Measurements from ENCODE around the gene TNXB. TPM values are rescaled to one million over a fixed set of nuclear protein-coding genes. Genes with fewer than 3 reads are reported as not detected.

TNXB gene
- total and polyA plus RNA-seq, 2 donors (not counting 3 experiments of a cell fraction or from before 2014, with no cell fraction given), result 0.47 to 2.7 TPM

GRCh38 chr6:32047539-32047854 lies 61.6 kb downstream of the TNXB start:
- no TSS peak for BruUV-seq (replicated peaks)
- dilution Hi-C loops (cut with MboI; ENCODE audit: extremely low pct_ligation_motif_present, low sequenced_read_pairs) (no loop called here), intact Hi-C loops (cut with micrococcal nuclease) (loop anchor here (10.0 kb wide), 2 partner anchors 147 to 747 kb away; partner anchors contain the start of genes GPSM3 and PBX2)
- Histone ChIP-seq H4K20me1 (replicated peaks; ENCODE audit: control insufficient read depth, extremely low read depth, insufficient read depth, low read length) (no peaks in the 10 kb centered on the region), H3K79me2 (ENCODE audit: control insufficient read depth, insufficient read depth, low read length) (no peaks in the 10 kb centered on the region), H3K27ac (ENCODE audit: insufficient read depth, low read depth, low read length) (no peak overlapping the region), H3K4me1 (ENCODE audit: control insufficient read depth, extremely low read depth, insufficient read depth, low read length) (peaks cover 10% of the 10 kb centered on the region), H3K4me3 (replicated peaks in 1 of 3; ENCODE audit: insufficient read depth in 1 of 3, low read depth in 1 of 3, low read length in 3 of 3) (no peak overlapping the region), H3K9me1 (replicated peaks; ENCODE audit: control insufficient read depth, extremely low read depth, insufficient read depth, low read length) (no peaks in the 10 kb centered on the region), H3K9me3 (replicated peaks; ENCODE audit: control insufficient read depth, insufficient read depth, low read length) (no peaks in the 10 kb centered on the region), H2AFZ (ENCODE audit: low read depth, low read length) (peak overlapping the region; percentile 48), H3K4me2 (ENCODE audit: insufficient read depth, low read length) (no peak overlapping the region), H3K36me3 (ENCODE audit: control insufficient read depth in 2 of 2, extremely low read depth in 1 of 2, insufficient read depth in 2 of 2, low read length in 2 of 2) (no peaks in the 10 kb centered on the region), H3K9ac (replicated peaks; ENCODE audit: extremely low read depth, insufficient read depth, low read length) (no peak overlapping the region), H3K27me3 (ENCODE audit: control insufficient read depth in 2 of 2, insufficient read depth in 2 of 2, low read length in 2 of 2) (peaks cover 0 to 3% of the 10 kb centered on the region in 2 experiments)
- TF ChIP-seq GATA2 (IDR thresholded peaks at IDR 0.05; ENCODE audit: insufficient read depth, insufficient read length, low read depth, low read length), result no peak
- FAIRE-seq (no peak), DNase-seq (ENCODE audit: low read depth, low spot score) (no peak)
- ChIA-PET POLR2A (no interaction called here), CTCF (interaction anchor here (0.8 to 2.4 kb wide), 3 partner anchors 11 to 71 kb away, joined by 3 to 10 read pairs (median 7); no protein-coding TSS in a partner anchor)

- Histone ChIP-seq H3K4me1 (ENCODE audit: control insufficient read depth, extremely low read depth, insufficient read depth, low read length) (peaks cover 10% of the 10 kb centered on the region), H3K4me3 (replicated peaks in 1 of 3; ENCODE audit: insufficient read depth in 1 of 3, low read depth in 1 of 3, low read length in 3 of 3) (no peak overlapping the region), H2AFZ (ENCODE audit: low read depth, low read length) (peak overlapping the region; percentile 48), H3K79me2 (ENCODE audit: control insufficient read depth, insufficient read depth, low read length) (no peaks in the 10 kb centered on the region), H3K36me3 (ENCODE audit: control insufficient read depth in 2 of 2, extremely low read depth in 1 of 2, insufficient read depth in 2 of 2, low read length in 2 of 2) (no peaks in the 10 kb centered on the region), H3K9ac (replicated peaks; ENCODE audit: extremely low read depth, insufficient read depth, low read length) (no peak overlapping the region), H3K9me1 (replicated peaks; ENCODE audit: control insufficient read depth, extremely low read depth, insufficient read depth, low read length) (no peaks in the 10 kb centered on the region), H3K9me3 (replicated peaks; ENCODE audit: control insufficient read depth, insufficient read depth, low read length) (no peaks in the 10 kb centered on the region), H3K27me3 (ENCODE audit: control insufficient read depth in 2 of 2, insufficient read depth in 2 of 2, low read length in 2 of 2) (peaks cover 0 to 3% of the 10 kb centered on the region in 2 experiments), H3K4me2 (ENCODE audit: insufficient read depth, low read length) (no peak overlapping the region), H3K27ac (ENCODE audit: insufficient read depth, low read depth, low read length) (no peak overlapping the region), H4K20me1 (replicated peaks; ENCODE audit: control insufficient read depth, extremely low read depth, insufficient read depth, low read length) (no peaks in the 10 kb centered on the region)
- DNase-seq (ENCODE audit: low read depth, low spot score) (peak; percentile 68), FAIRE-seq (no peak)
- POLR2A ChIA-PET, result no interaction called here
- TF ChIP-seq CTCF (IDR thresholded peaks at IDR 0.05; ENCODE audit: extremely low read depth in 1 of 2, insufficient read depth in 1 of 2, low read depth in 1 of 2, low read length in 2 of 2) (no peak), JUN (IDR thresholded peaks at IDR 0.05; ENCODE audit: borderline replicate concordance, insufficient read depth, insufficient read length, low read depth) (peak; percentile 52), FOS (IDR thresholded peaks at IDR 0.05; ENCODE audit: borderline replicate concordance, insufficient read depth, low read length) (peak; percentile 74)
- intact Hi-C loops (cut with micrococcal nuclease), result loop anchor here (10.0 kb wide), 2 partner anchors 148 to 748 kb away; partner anchors contain the start of genes GPSM3 and PBX2
- dilution Hi-C loops (cut with MboI; ENCODE audit: extremely low pct_ligation_motif_present, low sequenced_read_pairs), result no loop called here
- CTCF ChIA-PET, result interaction anchor here (1.3 to 2.4 kb wide), 2 partner anchors 11 to 16 kb away, joined by 7 to 10 read pairs; no protein-coding TSS in a partner anchor
- BruUV-seq (replicated peaks), result no TSS peak
These were observed 62.1 kb downstream of the TNXB start for GRCh38 chr6:32047084-32047478.

Data from endothelial cell of umbilical vein (primary cell).